Left ventricle myocardium inferior (tissue), 1 donor: ENCODE results near the gene KCTD13. TPM values are rescaled to one million over a fixed set of nuclear protein-coding genes. Genes with fewer than 3 reads are reported as not detected.

ENCODE experiments used
- DNase-seq: peaks from one replicate; pipeline ENCODE4 v3.0.0-alpha.2; 2020
- H3K27ac ChIP-seq: fragments of 200-600 bp; replicated peaks from 2 replicates; pipeline ENCODE4 v1.8.0; 2021
- H3K27me3 ChIP-seq: fragments of 200-600 bp; 2 replicates; pipeline ENCODE4 v1.8.0; 2021; ENCODE audit warnings: low read depth
- H3K36me3 ChIP-seq: fragments of 200-600 bp; 2 replicates; pipeline ENCODE4 v1.8.0; 2021
- H3K4me1 ChIP-seq: fragments of 200-600 bp; 2 replicates; pipeline ENCODE4 v1.8.0; 2021
- H3K4me3 ChIP-seq: fragments of 200-600 bp; 2 replicates; pipeline ENCODE4 v1.8.0; 2021; ENCODE audit warnings: mild to moderate bottlenecking, moderate library complexity
- H3K9me3 ChIP-seq: fragments of 200-600 bp; replicated peaks from 2 replicates; pipeline ENCODE4 v1.8.0; 2021
- intact Hi-C: fragments of 100-400 bp; cut with micrococcal nuclease; formaldehyde crosslinking; loops from one replicate; pipeline ENCODE4 v1.11.0; 2022
- total RNA-seq: library from RNA; stranded (reverse); fragmentation: NEBNext Ultra II Directional; extraction: Animal tissue kit (Norgen Biotek cat#: 25700); gene quantifications from one replicate; pipeline ENCODE4 v1.2.1, GENCODE V29; 2021
- TF ChIP-seq, protein P1 (sequence below): fragments of 200-600 bp; IDR thresholded peaks from 2 replicates; pipeline ENCODE4 v1.8.0; 2021; ENCODE audit warnings: antibody characterized with exemption, mild to moderate bottlenecking, borderline replicate concordance
- donor health status: DM: no; HTN: yes; CAD: no; lungs with severe emphysema.

KCTD13 gene
- total RNA-seq, 1 donor from 2014 or later, result 9.2 TPM

DNA sequence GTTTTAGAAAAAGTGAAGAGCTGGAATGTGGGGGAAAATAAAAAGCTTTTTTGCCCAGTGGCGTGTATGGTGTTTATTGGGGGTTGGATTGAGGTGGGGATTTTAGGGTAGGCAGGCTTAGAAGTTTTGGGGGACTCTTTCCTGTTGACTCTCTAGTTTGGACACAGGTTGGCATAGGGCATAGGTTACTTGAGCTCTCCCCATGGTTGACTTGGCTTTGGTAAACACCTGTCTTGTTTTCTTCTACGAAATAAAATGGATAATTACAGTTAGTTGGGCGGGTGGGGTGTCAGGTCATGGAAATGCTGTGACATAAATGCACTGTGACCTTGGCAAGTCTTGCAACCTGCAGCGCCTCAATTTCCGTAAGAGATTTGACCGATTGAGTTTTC, 47.0 kb upstream of the KCTD13 start:
- TF ChIP-seq, protein P1, sequence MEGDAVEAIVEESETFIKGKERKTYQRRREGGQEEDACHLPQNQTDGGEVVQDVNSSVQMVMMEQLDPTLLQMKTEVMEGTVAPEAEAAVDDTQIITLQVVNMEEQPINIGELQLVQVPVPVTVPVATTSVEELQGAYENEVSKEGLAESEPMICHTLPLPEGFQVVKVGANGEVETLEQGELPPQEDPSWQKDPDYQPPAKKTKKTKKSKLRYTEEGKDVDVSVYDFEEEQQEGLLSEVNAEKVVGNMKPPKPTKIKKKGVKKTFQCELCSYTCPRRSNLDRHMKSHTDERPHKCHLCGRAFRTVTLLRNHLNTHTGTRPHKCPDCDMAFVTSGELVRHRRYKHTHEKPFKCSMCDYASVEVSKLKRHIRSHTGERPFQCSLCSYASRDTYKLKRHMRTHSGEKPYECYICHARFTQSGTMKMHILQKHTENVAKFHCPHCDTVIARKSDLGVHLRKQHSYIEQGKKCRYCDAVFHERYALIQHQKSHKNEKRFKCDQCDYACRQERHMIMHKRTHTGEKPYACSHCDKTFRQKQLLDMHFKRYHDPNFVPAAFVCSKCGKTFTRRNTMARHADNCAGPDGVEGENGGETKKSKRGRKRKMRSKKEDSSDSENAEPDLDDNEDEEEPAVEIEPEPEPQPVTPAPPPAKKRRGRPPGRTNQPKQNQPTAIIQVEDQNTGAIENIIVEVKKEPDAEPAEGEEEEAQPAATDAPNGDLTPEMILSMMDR, result no peak
- peak overlapping the region; percentile 97 for H3K4me3 ChIP-seq
- peaks cover 47% of the 10 kb centered on the region for H3K4me1 ChIP-seq
- intact Hi-C loops, result no loop called here
- no peaks in the 10 kb centered on the region for H3K9me3 ChIP-seq
- peaks cover 26% of the 10 kb centered on the region for H3K36me3 ChIP-seq
- no peak for DNase-seq
- H3K27ac ChIP-seq, result peak overlapping the region; percentile 96
- no peaks in the 10 kb centered on the region for H3K27me3 ChIP-seq

DNA sequence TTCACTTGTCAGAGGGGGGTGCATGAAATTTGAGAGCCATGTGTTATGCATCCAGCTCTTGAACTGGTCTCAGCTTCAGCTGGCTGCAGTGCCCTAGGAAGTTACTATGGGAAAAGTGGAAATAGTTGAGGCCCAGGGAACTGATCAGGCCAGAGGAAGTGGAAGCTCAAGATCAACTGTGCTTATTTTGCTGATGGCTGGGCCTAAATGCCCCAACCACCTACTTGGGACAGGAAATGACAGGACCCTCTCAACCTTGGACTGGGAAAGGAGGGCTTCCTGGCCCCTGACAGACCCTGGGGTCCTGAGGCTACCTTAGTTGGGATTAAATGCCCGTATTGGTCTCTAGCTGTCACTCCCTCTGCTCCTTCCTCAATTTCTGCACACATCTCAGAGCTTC, 46.5 kb upstream of the KCTD13 start:
- Histone ChIP-seq H3K27ac (no peak overlapping the region), H3K9me3 (no peaks in the 10 kb centered on the region), H3K4me3 (no peak overlapping the region), H3K4me1 (peaks cover 42% of the 10 kb centered on the region), H3K36me3 (peaks cover 26% of the 10 kb centered on the region), H3K27me3 (no peaks in the 10 kb centered on the region)
- TF ChIP-seq, protein P1, result no peak
- intact Hi-C loops, result no loop called here
- DNase-seq, result no peak

DNA sequence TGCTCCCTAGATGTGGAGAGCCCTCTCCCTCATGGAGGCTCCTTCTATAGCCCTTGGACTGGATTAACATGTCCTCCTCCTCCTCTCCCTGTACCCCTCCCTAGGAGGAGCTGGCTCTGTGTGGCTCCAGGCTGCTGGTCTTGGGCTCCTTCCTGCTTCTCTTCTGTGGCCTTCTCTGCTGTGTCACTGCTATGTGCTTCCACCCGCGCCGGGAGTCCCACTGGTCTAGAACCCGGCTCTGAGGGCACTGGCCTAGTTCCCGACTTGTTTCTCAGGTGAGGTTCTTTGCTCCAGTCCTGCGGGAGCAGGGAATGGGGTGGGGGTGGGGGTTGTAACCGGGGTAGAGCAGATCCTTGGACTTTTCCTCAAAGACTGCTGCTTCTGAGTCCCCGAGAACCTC, 45.3 kb upstream of the KCTD13 start:
- no peaks in the 10 kb centered on the region for H3K27me3 ChIP-seq
- peaks cover 26% of the 10 kb centered on the region for H3K36me3 ChIP-seq
- intact Hi-C loops, result no loop called here
- no peak for DNase-seq
- no peaks in the 10 kb centered on the region for H3K9me3 ChIP-seq
- H3K4me3 ChIP-seq, result no peak overlapping the region
- peaks cover 31% of the 10 kb centered on the region for H3K4me1 ChIP-seq
- TF ChIP-seq, protein P1, result no peak
- no peak overlapping the region for H3K27ac ChIP-seq

DNA sequence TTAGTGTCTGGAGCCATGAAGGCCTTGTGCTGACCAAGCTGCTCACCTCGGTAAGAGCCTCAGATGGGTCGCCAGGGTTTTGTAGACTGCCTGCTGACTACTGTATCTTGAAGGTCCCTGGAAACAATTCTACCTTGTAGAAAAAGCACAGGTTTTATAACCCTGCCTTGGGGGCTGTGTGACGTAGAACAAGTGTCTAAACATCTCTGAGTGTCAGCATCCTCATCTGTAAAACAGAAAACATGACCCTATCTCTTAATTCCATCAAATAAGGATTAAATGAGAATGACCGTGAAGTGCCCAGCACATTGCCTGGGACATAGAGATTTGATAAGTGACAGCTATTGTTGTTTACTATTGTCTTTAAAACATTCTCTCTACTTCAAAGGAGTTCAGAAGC, 42.2 kb upstream of the KCTD13 start:
- Histone ChIP-seq H3K36me3 (peaks cover 31% of the 10 kb centered on the region), H3K4me3 (no peak overlapping the region), H3K27ac (no peak overlapping the region), H3K27me3 (no peaks in the 10 kb centered on the region), H3K4me1 (peaks cover 18% of the 10 kb centered on the region), H3K9me3 (no peaks in the 10 kb centered on the region)
- intact Hi-C loops, result no loop called here
- DNase-seq, result no peak
- TF ChIP-seq, protein P1, result no peak

DNA sequence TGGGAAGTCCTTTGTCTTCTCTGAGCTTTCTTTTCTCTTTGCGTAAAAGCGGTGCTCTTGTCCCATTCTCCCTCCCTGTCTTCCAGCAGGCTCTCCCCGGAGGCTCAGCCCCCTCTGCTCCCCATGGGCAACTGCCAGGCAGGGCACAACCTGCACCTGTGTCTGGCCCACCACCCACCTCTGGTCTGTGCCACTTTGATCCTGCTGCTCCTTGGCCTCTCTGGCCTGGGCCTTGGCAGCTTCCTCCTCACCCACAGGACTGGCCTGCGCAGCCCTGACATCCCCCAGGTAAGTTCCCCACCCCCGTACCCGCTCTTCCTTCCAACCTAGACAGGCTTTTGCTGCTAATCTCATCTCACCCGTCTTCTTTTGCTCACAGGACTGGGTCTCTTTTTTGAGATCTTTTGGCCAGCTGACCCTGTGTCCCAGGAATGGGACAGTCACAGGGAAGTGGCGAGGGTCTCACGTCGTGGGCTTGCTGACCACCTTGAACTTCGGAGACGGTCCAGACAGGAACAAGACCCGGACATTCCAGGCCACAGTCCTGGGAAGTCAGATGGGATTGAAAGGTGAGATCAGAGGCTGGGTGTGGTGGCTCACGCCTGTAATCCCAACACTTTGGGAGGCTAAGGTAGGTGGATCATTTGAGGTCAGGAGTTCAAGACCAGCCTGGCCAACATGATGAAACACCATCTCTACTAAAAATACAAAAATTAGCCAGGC, 37.2 kb upstream of the KCTD13 start:
- H3K36me3 ChIP-seq, result peaks cover 10% of the 10 kb centered on the region
- intact Hi-C loops, result no loop called here
- no peaks in the 10 kb centered on the region for H3K27me3 ChIP-seq
- TF ChIP-seq, protein P1, result no peak
- H3K4me3 ChIP-seq, result peak overlapping the region; percentile 81
- H3K4me1 ChIP-seq, result peaks cover 35% of the 10 kb centered on the region
- H3K9me3 ChIP-seq, result no peaks in the 10 kb centered on the region
- no peak for DNase-seq
- peak overlapping the region; percentile 94 for H3K27ac ChIP-seq
